DMS153 (cell line): ENCODE measurements around the gene SUSD4.

Experiments
- DNase-seq: peaks from one replicate; lab custom pipeline; 2025; lab: John Stamatoyannopoulos, UW

Gene SUSD4

DNA sequence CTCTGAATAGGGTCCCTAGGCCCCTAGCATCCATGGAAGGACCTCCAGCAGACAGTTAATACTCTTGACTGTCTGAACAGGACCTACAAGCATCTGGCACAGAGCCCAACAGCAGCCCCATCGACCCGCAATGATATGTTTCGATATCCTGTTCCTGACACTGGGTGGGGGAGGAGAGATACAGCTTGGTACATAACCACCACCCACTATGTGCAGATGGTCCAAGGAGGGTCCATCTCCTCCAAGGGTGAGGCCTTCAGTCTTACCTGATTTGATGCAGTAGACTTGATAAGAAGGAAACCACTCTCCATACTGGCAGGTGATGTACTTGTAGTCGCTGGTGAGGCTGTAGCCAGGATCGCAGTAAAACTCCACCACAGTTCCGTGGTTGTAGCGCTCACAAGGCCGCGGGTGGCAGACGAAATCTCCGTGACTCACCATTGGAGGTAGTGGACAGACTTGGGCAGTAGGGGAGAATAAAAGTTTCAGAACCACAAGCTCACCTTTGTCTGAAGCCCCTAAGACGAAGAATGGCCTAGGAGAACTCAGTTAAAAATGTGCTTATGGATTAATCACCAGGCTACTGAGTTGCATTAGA is 134.9 kb downstream of the SUSD4 start:
- DNase-seq: no peak

DNA sequence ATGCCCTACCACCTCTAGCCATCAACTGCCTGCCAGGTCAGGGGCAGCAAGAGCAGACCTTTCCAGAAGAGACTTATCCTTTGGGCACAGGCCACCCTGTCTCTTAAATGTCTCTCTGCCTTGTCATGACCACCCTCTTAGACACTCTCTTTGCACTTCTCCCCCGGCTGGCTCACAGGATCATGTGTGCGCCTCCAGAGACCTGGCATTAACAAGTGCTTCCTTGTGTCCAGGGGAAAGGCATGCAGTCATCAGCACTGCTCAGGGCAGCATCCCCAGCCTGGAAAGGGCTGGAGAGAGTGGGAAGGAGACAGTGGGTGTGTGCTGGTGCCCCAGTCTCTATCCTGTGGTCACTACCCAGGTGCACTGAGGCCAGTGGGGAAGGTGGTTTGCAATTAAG is 135.8 kb downstream of the SUSD4 start:
- no peak for DNase-seq

DNA sequence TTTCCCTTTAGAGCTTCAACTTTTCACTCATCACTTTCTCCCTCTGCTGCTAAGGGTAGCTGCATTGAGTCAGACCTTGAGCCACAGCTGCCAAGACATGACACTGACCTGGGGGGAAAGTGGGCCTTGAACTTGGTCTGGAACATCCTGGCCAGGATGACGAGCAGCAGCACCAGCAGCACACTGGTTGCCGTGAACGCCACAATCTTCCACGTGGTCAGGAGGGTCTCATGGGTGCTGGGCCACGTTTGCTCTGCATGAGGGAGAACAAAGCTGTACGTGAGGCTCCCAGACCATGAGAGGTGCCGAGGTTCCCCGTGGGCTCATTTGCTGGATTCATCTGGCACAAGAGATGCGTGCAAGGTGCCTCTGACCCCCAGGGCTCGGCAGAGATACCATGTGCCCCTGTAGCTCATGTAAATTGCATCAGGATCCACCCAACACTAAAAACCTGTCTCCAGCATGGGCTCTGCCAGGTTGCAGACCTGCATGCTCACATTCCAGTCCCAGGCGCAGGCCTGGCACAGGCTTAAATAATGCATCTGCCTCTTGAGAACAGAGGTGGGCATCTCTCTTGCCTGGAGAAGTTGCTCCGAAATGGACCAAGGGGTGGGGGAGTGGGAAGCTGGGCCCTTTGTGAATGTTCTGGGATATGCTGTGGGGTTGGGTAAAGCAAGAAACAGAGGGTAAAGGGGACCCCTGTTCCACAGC is 136.3 kb downstream of the SUSD4 start:
- no peak for DNase-seq

DNA sequence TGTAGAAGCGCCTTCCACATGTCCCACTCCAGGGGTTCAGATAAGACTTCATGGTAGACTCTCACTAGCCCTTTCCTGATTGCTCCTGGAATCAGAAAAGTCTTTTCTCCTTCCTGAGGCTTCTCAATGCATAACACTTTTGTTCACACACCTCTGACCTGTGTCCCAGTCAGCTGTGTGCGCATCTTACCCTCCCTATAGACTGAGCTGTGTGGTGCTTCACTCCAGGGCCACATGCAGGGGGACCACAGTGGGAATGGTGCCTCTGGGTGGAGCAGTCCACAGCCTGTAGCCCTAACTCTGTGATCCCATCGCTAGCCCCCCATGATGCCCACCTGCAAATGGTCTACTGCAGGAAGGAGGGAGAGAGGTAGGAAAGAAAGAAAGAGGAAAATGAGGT is 136.9 kb downstream of the SUSD4 start:
- DNase-seq: no peak

DNA sequence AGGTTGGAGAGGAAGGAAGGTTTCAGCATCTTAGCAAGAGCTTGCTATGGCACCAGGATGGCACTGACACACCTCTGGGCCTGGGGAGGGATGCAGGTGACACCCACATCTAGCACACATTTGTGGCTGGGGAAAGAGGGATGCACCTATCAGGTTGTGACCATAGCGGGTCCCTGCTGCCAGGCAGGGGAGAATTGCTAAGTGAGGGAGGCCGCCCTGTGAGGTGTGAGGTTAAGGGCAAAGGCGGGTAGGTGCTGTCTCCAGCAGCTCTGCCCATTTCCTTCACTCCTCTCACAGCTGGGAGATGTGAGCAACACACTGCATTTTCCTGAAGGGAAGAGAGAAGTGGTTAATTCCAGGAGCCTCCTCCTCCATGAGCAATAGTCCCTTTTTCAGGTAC is 137.7 kb downstream of the SUSD4 start:
- no peak for DNase-seq

DNA sequence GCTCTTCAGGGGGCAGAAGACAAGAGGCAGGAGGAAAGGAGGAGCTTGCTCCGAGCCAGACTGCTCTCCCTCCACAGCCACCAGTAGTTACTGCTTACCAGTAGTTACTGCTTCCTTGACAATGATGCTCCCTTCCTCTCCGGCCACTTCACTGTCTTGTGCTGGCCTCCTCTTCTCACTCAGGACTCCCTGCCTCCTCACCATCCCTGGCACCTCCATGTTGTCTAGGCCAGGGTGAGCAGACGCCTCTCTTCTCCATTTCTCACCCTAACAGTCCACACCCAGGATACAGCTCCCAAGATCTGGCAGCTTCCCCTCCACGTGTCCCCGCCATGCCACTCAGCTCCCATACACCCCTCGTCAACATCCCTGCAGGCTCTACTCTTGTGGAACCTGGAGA is 138.5 kb downstream of the SUSD4 start:
- no peak for DNase-seq

DNA sequence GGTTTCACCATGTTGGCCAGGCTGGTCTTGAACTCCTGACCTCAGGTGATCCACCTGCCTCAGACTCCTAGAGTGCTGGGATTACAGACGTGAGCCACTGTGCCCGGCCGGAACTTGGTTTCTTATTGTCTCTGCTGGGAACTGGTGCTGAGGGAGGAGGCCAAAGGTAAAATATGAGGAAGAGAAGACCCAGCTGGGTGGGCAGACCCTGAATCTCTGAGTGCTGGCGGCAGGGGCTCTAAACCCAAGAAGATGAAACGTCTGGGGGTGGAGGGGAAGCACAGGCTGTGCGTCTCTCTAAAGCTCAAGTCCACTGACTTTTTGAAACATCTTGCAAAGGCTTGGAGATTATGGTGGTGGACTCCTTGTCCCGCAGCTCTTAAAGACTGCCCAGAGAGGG is 138.9 kb downstream of the SUSD4 start:
- DNase-seq: no peak

DNA sequence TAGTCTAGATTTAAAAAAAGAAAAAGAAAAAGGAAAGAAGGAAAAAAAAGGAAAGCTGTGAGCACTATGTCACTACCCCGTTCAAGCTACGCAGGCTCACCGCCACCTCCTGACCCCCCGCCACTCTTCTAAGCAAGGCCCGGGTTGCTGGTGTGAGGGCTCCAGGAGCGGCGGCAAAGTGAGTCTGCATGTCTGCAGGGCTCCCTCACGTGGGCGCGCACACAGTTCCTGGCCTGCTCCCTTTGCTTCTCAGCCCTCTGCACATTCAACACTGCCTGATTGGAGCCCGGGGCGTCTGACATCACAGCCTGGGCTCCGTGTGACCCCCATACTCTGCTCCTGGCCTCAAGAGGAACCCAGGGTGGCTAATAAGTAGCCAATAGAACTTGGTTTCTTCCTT is 139.5 kb downstream of the SUSD4 start:
- no peak for DNase-seq

DNA sequence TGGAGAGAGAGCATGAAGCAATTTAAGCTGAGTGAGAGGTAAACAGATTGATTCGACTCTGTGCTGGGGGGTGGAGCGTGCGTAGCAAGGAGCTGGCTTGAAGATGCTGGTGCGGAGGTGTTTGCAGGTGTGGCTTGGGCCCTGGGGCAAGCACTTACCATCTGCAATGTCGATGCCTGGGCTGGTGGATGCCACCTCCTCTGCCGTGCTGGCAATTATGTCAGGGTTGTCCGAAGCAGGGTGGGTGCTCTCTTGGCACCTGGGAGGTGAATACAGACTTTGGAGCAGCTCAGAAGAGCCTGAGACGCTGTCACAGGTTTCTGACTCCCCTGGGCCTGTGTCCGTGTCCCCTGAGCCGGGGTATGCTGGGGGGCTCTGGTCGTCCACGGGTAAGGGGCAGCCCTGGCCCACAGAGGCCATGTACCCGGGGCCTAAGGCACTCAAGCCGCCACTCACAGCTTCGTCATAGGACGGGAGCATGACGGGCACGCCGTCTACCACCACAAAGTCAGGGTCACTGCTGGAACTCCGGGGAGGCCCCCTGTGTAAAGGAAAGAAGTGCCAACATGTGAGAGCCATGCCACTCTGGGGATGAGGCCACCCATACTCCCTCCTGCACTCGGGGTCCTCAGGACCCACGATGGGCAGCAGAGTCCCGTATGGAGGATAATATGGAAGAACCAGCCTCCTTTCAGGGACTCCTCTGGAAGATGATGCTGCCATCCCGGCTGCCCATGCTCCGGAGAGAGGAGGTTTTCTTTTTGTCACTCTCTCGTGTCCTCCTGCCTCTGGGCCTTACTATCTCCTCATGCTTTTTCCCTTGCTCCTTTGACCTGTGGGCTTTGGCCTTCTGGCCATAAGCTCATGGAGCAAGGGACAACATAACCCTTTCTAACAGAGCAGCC is 140.6 kb downstream of the SUSD4 start:
- DNase-seq: no peak

DNA sequence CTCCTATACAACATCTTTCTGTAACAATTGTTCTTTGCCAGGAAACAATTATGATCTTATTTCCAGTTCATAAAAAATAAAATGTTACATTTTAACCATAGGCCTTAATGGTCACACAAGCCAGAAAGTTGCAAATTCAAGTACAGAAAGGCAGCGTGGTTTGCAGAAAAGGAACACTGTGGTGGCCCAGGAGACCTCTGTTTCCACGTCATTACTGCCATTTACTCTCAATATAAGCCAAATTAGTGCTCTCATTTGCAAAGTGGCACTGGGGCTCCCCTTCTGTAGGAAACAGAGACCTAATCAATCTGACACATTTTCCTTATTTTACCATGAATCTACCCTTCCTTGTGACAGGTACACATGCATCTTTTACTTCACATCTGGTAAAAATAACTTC is 141.6 kb downstream of the SUSD4 start:
- DNase-seq: no peak

DNA sequence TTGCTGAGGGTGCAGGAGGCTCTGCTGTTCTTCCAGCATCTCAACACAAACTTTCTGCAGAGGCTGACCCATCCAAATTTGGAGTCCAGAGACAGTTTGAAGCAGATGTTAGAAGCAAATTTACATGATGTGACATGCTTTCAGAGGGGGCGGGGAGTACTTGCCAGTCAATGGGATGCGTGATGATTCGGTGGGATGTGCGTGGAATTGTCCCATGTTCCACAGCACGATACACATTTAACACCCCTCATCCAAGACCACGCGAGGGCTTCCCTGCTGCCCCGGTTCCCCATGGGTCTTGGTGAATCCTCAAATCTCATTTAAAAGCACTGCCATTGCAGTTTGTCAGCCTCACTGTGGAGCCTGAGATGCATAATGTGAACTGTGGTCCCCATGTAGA is 142.3 kb downstream of the SUSD4 start:
- DNase-seq: no peak

DNA sequence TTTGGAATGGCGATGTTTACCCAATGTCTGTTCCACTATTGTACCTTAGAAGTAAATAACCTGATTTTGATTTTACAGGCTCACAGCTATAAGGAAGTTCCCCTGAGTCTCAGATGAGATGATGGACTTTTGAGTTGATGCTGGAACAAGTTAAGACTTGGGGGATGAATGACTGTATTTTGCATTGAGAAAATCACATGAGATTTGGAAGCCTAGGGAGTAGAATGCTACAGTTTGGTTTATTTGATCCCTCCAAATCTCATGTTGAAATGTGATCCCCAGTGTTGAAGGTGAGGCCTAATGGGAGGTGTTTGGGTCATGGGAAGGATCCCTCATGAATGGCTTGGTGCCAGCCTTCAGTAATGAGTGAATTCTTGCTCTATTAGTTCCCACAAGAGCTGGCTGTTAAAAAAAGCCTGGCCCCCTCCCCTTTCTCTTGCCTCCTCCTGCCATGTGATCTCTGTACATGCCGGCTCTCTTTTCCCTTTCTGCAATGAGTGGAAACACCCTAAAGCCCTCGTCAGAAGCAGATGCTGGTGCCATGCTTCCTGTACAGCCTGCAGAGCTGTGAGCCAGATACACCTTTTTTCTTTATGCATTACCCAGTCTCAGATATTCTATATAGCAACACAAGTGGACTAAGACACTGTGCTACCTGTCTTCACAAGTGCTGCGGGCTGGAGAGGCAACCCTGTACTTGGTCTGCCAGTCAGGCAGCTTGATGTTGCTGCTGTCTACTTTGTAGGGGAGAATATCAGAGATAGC is 143.9 kb downstream of the SUSD4 start:
- no peak for DNase-seq

DNA sequence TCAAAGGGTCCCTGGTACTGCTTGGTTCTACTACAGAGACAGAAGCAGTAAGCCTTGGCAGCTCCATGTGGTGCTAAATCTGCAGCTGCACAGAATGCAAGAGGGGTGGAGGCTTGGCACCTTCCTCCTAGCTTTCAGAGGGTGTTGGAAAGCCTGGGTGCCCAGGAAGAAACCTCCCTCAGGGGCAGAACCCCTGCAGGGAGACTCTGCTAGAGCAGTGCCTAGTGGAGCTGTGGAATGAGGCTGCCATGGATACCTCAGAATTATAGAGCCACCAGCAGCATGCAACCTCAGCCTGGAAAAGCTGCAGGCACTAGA is 144.7 kb downstream of the SUSD4 start:
- DNase-seq: no peak

DNA sequence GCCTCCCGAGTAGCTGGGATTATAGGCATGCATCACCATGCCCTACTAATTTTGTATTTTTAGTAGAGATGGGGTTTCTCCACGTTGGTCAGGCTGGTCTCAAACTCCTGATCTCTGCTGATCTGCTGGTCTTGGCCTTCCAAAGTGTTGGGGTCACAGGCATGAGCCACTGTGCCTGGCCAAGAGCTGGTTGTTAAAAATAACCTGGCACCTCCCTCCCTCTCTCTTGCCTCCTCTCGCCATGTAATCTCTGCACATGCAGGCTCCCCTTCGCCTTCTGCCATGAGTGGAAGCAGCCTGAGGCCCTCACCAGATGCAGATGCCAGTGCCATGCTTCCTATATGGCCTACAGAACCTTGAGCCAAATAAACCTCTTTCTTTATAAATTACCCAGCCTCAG is 146.2 kb downstream of the SUSD4 start:
- no peak for DNase-seq

DNA sequence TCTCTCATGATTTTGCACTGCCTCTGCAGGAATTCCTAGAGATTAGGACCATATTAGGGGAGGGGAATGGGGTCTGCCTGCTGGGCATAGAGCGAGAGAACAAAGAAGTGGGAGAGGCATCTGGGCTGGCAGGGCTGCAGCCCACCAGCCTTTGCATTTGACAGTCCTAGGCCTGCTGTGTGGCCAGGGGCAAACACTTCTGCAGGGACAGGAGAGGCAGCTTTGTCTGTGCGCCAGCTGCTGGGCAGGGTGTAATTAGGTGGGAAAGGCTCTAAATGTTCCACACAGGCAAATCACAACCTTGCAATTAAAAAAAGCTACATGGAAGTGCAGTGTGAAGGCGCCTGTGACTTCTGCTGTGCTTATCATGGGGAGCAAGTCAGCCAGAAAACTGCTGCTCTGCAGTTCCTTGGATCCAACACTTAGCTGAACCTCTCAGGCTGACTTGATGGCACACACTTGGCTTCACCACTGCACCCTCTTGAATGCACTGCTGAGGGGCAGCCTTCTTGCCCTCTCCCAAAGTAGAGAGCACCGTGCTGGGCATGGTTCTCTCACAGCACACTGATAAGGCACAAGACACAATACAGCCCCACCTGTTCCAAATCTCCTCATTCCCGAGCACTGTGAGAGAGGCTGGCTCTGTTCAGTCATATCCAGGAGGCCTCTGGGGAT is 147.3 kb downstream of the SUSD4 start:
- no peak for DNase-seq

DNA sequence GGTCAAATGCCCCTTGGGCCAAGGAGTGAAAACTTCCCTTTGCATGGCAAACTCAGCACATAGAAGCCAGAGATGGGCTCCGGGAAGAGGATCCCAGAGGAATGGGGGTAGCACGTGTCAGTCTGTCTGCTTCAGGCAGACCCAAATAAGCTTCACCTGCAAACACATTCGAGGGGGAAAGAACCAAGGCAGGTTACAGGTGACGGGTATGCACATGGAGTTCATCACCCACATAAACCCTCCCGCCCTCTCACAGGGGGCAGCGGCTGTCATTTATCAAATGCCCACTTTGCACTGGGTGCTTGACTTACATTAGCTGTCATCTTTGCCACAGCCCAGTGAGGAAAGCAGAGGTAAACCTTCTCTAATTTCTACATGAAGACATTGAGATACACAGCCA is 147.9 kb downstream of the SUSD4 start:
- no peak for DNase-seq

DNA sequence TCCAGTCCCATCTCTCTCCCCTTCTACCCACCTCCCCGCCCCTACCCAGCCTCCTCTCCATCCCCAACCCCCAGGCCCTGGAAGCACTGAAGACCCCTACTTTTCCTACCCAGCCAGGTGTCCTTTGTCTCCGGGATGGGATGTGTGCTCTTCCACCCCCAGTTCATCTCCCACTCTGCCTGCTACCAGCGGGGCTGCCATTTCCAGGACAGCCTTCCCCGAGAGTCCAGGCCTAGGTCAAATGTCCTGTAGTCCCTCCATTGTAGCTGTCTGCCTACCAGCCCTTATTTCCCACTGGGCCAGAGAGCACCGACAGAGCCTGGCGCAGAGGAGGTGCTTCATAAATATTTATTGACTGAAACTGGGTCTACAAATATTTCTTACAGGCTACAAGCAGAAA is 148.9 kb downstream of the SUSD4 start:
- no peak for DNase-seq

DNA sequence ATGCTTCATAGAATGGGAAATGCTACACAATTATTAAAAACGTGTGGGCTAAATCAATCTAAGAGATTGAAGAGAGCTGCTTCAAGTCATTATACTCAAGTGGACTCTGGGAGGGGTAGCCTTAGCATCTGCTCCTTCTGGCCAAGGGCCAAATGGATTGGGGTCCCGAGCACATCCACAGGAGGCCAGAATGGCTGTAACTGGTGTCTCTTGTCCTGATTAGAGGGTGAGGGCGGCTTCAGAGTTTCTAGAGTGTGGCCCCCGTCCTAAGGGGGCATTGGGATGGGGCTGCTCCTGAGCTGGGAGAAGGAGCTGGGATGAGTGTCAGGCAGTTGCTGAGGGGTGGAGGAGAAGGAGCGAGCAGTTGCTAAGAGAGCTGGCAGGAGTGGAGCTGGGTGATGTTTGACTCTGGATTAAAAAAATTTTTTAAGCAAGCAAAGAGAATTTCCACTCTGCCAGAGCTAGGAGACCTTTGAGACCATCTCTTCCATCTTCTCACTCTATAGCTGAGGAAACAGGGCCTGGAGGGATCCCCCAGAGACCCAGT is 149.6 kb downstream of the SUSD4 start:
- DNase-seq: no peak

DNA sequence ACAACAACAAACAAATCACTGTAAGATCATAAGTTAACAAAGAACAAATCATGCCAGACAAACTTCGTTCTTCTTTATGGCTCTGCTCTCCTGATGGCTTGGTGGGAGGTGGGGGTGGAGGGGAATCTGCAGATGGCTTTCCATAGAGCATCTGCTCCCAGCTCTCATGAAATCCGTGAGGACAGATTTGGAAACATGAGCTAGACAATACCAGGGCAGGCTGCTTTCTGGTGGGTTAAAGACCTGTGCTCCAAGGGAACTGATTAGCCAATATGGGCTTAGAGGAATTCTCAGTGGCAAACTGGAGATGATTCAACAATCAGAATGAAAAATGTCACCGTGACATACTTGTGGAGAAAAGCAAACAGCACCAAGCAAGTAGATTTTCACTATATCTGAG is 151.5 kb downstream of the SUSD4 start:
- DNase-seq: no peak

DNA sequence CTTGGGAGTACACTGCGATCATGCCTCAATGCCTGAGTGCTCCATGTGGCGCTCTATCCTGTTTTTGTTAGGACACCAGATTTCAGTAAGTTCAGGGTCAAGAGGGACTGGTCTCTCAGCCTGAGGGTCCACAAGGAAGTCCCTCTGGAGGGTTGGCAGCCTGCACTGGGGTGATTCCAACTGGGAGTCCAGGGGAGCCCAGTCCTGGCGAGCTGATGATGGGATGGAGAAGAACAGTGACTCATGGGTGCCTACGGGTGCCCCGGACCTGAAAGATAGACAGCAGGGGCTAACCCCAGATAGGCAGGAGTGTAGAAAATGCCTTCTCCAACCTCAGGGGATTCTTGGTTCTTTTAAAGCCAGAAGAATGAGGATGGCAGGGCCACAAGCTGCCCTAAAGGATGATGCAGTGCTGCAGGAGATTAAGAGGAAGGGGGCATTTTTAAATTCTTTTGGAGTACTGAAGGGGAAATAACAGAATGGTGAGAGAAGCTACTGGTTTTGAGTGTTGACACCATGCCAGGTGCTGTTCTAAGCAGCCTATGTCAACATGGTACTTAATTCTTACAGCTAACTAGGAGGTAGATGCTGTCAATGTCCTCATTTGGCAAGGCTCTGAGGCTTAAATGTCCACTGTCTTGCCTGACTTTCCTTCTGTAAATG is 152.5 kb downstream of the SUSD4 start:
- no peak for DNase-seq

DNA sequence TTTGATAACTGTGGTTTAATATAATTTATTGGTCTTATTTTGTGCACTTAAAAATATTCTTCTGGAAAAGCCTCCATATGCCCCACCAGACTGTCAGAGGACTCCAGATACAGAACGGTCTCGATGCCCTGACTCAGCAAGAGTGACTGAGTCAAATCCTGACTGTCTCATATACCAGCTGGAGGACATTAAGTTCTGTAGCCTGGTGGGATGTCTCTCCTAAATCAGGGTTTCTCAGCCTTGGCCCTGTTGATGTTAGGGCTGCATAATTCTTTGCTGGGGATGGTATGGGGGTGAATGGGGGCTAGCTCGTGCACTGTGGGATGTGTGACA is 153.2 kb downstream of the SUSD4 start:
- DNase-seq: no peak
